Breast epithelium (tissue), 4 donors: ENCODE measurements around the gene SYT12. TPM values are rescaled to one million over a fixed set of nuclear protein-coding genes. Genes with fewer than 3 reads are reported as not detected.

ENCODE experiments used
- DNase-seq, 2 donors: peaks; one replicate each; pipeline ENCODE4 v3.0.0-alpha.2; 2019; ENCODE audit warnings: low spot score in 2 of 2
- H3K27ac ChIP-seq, 2 donors: fragments of 200-600 bp; sonication (generic) in 1 of 2; one replicate each; pipeline ENCODE4 v1.5.1; 2016 to 2019; ENCODE audit warnings: mild to moderate bottlenecking in 1 of 2
- H3K27me3 ChIP-seq, 2 donors: fragments of 200-600 bp; sonication (generic) in 1 of 2; one replicate each; pipeline versions ENCODE4 v1.5.1 to v1.6.0; 2017 to 2019; ENCODE audit warnings: control low read depth in 1 of 2, mild to moderate bottlenecking in 1 of 2
- H3K36me3 ChIP-seq: fragments of 200-600 bp; one replicate; pipeline ENCODE4 v1.5.1; 2019
- H3K4me1 ChIP-seq, 2 donors: fragments of 200-600 bp; sonication (generic); one replicate each; pipeline ENCODE4 v1.5.1; 2016 to 2019; ENCODE audit warnings: control low read depth in 1 of 2
- H3K4me3 ChIP-seq, 3 donors: fragments of 200-600 bp; sonication (generic); 1 replicate in 2 of 3; 2 replicates in 1 of 3; pipeline ENCODE4 v1.5.1; 2016 to 2019; ENCODE audit warnings: mild to moderate bottlenecking in 3 of 3, moderate library complexity in 2 of 3
- H3K9me3 ChIP-seq, 2 donors: fragments of 200-600 bp; sonication (generic) in 1 of 2; one replicate each; pipeline ENCODE4 v1.5.1; 2016 to 2019; ENCODE audit warnings: control low read depth in 1 of 2
- CTCF ChIP-seq, 3 donors: fragments of 450-650 bp; IDR thresholded peaks; one replicate each; pipeline ENCODE4 v1.5.1; 2016 to 2017; ENCODE audit warnings: antibody characterized with exemption in 3 of 3, mild to moderate bottlenecking in 3 of 3, moderate library complexity in 3 of 3
- POLR2A ChIP-seq: fragments of 450-650 bp; IDR thresholded peaks from one replicate; pipeline ENCODE4 v1.6.1; 2016; ENCODE audit warnings: antibody characterized with exemption, mild to moderate bottlenecking, moderate library complexity
- POLR2AphosphoS5 ChIP-seq, 3 donors: sonication (generic); formaldehyde crosslinking; IDR thresholded peaks; one replicate each; pipeline ENCODE4 v1.6.1; 2017; ENCODE audit warnings: antibody characterized with exemption in 3 of 3
- intact Hi-C: fragments of 100-400 bp; cut with DNase I; formaldehyde crosslinking; loops from one replicate; pipeline ENCODE4 v1.15.1; 2023; ENCODE audit warnings: low total_unique reads
- total RNA-seq, 3 donors: library from RNA; depleted of rRNA; stranded (reverse); fragments of >200 nt; gene quantifications; one replicate each; pipeline ENCODE4 v1.1.0, GENCODE V29; 2016

SYT12 gene
- total RNA-seq, 3 donors from 2014 or later, result 0.16 to 30.3 (median 10.2) TPM

GRCh38 chr11:67079065-67079705 is 56.3 kb downstream of the SYT12 start:
- no peaks in the 10 kb centered on the region for H3K36me3 ChIP-seq
- H3K4me3 ChIP-seq, result no peak overlapping the region
- TF ChIP-seq CTCF (IDR thresholded peaks at IDR 0.05) (no peak), POLR2AphosphoS5 (IDR thresholded peaks at IDR 0.05) (no peak), POLR2A (no peak)
- no peak for DNase-seq
- no peaks in the 10 kb centered on the region for H3K27me3 ChIP-seq
- no peak overlapping the region for H3K27ac ChIP-seq
- intact Hi-C loops, result no loop called here
- no peaks in the 10 kb centered on the region for H3K4me1 ChIP-seq
- H3K9me3 ChIP-seq, result no peaks in the 10 kb centered on the region

GRCh38 chr11:67082071-67082791 is 59.3 kb downstream of the SYT12 start:
- no peak for DNase-seq
- H3K4me1 ChIP-seq, result no peaks in the 10 kb centered on the region
- H3K4me3 ChIP-seq, result peak overlapping the region in 2 of 3 donors; percentile 23 to 34
- H3K27ac ChIP-seq, result no peak overlapping the region
- intact Hi-C loops, result no loop called here
- H3K27me3 ChIP-seq, result no peaks in the 10 kb centered on the region
- no peaks in the 10 kb centered on the region for H3K9me3 ChIP-seq
- H3K36me3 ChIP-seq, result no peaks in the 10 kb centered on the region
- TF ChIP-seq POLR2AphosphoS5 (IDR thresholded peaks at IDR 0.05) (no peak), CTCF (IDR thresholded peaks at IDR 0.05) (no peak), POLR2A (no peak)

GRCh38 chr11:67083786-67084366 is 60.9 kb downstream of the SYT12 start:
- TF ChIP-seq POLR2AphosphoS5 (IDR thresholded peaks at IDR 0.05) (no peak), POLR2A (no peak), CTCF (IDR thresholded peaks at IDR 0.05) (no peak)
- intact Hi-C loops, result no loop called here
- no peak for DNase-seq
- H3K36me3 ChIP-seq, result no peaks in the 10 kb centered on the region
- no peaks in the 10 kb centered on the region for H3K9me3 ChIP-seq
- H3K4me1 ChIP-seq, result no peaks in the 10 kb centered on the region
- H3K27ac ChIP-seq, result no peak overlapping the region
- no peak overlapping the region for H3K4me3 ChIP-seq
- no peaks in the 10 kb centered on the region for H3K27me3 ChIP-seq

GRCh38 chr11:67085617-67086016 is 62.7 kb downstream of the SYT12 start:
- no peak for TF ChIP-seq CTCF (IDR thresholded peaks at IDR 0.05)
- TF ChIP-seq POLR2AphosphoS5 (IDR thresholded peaks at IDR 0.05), result no peak
- no peaks in the 10 kb centered on the region for H3K27me3 ChIP-seq
- intact Hi-C loops, result no loop called here

GRCh38 chr11:67090717-67091116 is 67.8 kb downstream of the SYT12 start:
- DNase-seq, result no peak
- H3K27ac ChIP-seq, result no peak overlapping the region
- H3K36me3 ChIP-seq, result no peaks in the 10 kb centered on the region
- H3K9me3 ChIP-seq, result no peaks in the 10 kb centered on the region
- no peaks in the 10 kb centered on the region for H3K27me3 ChIP-seq
- TF ChIP-seq POLR2AphosphoS5 (IDR thresholded peaks at IDR 0.05) (no peak), CTCF (IDR thresholded peaks at IDR 0.05) (no peak), POLR2A (no peak)
- H3K4me3 ChIP-seq, result no peak overlapping the region
- H3K4me1 ChIP-seq, result no peaks in the 10 kb centered on the region
- intact Hi-C loops, result no loop called here

More at GRCh38 chr11:67085617-67086016, 62.7 kb downstream of the SYT12 start:
- H3K9me3 ChIP-seq, result no peaks in the 10 kb centered on the region
- H3K4me1 ChIP-seq, result no peaks in the 10 kb centered on the region
- H3K4me3 ChIP-seq, result no peak overlapping the region
- no peak overlapping the region for H3K27ac ChIP-seq
- no peaks in the 10 kb centered on the region for H3K36me3 ChIP-seq
- no peak for DNase-seq
